Effector CD8-positive, alpha-beta T cell (primary cell): ENCODE results near the gene VDAC1.
"Not testable (repeated sequence)": the region's sequence is repeated elsewhere in the genome, so short reads cannot be mapped to it uniquely, and the experiment has no call there.

ENCODE experiments used
- DNase-seq: peaks from one replicate; lab custom pipeline; 2025; lab: John Stamatoyannopoulos, UW

The VDAC1 gene

DNA sequence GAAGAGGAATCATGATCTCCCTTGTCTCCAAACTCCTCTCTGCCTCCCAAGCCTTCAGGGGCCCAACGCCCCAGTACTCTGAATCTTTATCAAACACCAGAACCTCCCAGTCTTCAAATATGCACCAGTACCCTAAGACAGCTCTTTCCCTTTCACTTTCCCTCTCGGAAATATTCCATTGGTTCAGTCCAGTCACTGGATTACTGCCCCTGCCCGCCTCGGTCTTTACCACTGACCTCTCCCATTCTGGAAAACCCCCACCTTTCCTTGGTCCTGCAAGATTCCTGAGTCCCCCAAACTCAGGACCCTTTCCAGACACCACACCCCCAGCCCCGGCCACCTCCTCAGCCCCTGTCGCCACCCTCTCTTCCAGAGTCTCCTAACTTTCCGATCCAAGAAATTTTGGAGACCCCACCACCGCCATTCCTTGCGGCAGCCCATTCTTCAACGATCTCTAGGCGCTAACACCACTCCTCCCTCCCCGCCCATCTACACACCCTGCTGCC, 37.0 kb downstream of the VDAC1 start:
- DNase-seq, result no peak

- DNase-seq, result no peak
These were observed 37.7 kb downstream of the VDAC1 start for GRCh38 chr5:133967124-133967523.

GRCh38 chr5:133966090-133966489, 38.7 kb downstream of the VDAC1 start:
- no peak for DNase-seq

- no peak for DNase-seq
These were observed 41.2 kb downstream of the VDAC1 start for GRCh38 chr5:133963493-133964128.

DNA sequence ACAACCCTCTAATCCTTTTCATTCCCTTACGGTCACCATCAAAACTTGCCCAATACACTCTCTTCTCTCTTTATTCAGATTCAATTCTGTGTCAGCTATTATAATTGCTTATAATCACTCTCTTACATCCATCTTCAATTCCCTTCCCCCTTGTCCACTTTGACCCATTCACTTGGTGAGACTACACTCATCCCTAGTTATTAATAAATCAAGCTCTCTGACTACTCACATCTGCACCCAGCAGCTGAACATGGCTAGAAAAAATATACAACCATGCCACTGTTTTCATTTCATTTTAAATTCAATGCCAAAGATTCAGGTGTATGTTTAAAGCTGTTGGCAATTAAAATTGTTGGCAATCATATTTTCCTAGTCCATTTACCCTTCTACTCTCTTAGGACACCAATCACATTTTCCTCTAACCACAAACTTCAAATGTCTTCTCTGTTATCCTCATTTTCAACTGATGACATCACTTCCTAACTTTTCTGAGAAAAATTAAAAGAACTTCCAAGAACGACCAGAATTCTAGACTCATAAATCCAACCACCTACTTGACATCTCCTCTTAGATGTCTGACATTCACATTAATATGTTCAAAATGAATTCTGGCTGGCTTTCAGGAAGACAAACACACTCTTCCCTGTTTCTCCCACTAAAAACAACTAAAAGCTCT, 41.8 kb downstream of the VDAC1 start:
- DNase-seq, result no peak

DNA sequence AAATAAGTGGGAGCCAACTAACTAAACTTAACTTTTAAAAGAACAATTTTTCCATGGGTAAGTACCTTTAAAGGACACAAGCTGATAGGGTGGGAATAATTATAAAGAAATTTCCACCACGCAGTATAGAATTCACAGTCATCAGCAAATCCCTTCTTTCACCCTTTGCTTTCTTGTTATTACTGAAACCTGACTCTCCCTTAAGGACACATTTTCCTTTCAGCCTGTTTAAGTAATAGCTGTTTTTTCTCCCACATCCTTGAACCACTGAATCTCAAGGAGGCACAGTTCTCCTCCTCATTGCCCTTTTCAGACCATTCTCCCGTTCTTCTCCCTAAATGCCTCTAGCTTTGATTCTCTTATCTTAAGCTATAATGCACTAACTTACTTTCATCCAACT, 42.6 kb downstream of the VDAC1 start:
- no peak for DNase-seq

- no peak for DNase-seq
These were observed 45.1 kb downstream of the VDAC1 start for GRCh38 chr5:133959643-133960042.

GRCh38 chr5:133957591-133957990, 47.2 kb downstream of the VDAC1 start:
- DNase-seq, result no peak

DNA sequence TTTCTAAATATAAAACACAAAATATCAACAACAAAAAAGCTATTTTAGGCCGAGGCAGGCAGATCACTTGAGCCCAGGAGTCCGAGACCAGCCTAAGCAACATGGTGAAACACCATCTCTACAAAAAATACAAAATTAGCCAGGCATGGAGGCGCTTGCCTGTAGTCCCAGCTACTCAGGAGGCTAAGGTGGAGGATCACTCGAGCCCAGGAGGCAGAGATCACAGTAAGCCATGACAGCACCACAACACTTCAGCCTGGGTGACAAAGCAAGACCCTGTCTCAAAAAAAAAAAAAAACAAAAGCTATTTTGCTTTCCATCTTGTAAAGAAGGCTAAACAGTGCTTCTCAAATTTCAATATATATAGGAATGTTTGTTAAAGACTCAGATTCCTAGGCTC, 47.7 kb downstream of the VDAC1 start:
- no peak for DNase-seq

DNA sequence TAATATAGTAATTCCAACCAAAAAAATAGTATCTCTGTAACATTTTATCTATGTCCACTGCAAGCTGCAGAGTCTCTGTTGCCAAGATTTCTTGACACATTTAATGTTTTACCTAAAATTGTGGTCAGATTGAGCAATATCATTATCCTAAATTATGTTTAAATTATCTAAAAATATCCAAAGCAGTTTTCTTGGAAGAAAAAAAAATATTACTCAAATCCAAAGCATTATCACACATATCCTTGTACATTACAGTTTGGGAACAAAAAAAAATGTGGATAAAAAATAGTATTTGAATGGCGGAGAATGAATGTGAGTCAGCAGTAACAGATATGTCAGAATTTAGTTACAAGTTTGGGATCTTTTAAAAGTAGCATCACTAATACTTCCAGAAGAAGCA, 48.6 kb downstream of the VDAC1 start:
- not testable (repeated sequence) for DNase-seq

GRCh38 chr5:133953568-133954145, 51.1 kb downstream of the VDAC1 start:
- no peak for DNase-seq

DNA sequence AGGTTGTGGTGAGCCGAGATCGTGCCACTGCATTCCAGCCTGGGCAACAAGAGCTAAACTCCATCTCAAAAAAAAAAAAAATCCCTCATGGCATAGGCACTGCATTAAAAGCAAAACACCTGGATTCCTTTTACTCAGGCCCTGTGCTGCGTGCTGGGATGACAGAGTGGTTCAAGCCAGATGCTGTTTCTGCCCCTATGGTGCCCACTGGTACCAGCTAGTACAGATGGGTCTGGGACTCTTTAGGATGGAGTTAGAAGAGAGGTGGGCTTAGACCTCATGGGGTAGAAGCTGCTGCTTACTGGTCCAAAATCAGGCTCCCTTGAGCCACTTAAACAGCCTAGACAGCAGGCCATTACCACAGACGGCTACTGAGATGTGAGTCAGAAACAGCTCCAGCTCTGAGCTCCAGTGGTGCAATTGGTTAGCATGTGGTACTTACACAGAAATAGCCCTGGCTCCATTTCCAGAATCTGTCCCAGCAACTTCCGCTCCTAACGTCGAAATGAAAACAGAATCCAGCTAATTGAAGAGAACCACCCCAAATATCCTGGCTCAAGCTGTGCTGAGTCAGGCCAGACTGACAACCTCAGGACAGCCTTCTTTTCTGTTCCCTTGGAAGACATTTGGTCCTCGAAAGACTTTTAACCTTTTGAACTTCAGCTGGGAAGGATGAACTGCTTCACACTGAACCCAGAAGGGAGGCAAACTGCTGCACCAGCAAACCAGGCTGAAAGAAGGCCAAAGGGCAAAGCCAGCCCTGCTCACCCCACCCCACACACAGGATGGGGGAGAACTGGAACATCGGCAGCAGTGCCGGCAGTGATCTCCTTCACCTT, 51.8 kb downstream of the VDAC1 start:
- DNase-seq, result no peak

DNA sequence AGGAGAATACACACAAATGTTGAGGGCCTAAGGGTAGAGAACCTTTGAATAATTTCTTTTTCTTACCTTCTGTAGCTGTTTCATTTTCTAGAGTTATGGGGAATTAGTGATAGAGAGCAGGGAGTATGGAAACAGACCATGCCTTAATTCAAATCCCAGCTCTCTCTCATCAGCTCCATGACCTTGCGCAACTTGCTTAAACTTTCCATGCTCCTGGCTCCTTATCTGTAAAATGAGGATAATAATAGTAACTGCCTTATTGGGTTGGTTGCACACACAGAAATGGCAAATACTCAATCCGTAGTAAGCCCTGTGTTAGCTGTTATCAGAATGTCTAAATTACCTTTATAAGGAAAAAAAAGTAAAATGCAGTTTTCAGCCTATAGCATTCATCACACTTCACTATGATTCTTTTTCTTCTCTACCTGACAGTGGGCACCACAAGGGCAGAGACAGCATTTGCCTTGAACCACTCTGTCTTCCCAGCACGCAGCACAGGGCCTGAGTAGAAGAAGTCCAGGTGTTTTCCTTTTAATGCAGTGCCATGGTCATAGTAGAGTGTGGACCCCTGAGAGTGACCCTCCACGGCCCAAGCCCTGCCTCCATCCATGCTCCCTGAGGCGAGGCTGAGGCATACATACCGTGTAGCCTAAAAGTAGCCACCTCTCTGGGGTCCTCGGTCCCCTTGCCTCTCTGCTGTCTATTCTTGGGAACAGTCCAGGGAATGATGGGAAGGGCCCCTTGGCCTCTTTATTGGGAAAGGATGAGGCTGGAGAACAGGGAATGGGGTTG, 53.8 kb downstream of the VDAC1 start:
- no peak for DNase-seq

DNA sequence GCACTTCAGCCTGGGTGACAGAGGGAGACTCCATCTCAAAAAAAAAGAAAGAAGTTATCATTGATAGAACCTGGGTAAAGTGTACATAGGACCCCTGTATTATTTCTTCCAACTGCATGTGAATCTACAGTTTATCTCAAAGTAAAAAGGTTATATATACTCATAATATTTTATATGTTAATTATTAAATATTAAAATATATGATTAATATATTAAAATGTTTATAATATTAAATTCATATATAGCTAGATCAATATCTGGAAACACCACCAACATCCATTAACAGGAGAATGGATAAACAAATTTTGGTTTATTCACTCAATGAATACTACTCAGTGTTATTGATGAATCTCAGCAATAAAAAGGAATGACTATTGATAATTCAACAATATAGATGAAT, 56.1 kb downstream of the VDAC1 start:
- DNase-seq, result no peak

DNA sequence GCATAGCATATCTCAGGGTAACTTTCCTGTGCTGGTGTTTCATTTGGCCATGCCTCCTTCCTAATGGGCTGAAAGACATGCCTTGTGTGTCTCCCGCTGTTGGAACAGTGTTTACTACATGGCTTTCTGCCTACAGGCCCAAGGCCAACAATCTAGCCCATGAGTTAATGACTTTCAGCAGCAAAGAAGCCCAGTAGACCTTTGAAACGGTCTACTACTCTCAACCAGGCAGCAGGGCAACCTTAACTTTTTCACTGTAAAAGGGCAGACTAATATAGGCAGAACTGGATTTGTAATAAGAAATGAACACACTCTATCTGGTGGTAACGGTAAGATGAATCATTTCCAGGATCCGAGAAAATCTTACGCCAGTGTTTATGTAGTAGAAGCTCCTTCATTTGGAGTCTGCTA, 57.3 kb downstream of the VDAC1 start:
- DNase-seq, result no peak

DNA sequence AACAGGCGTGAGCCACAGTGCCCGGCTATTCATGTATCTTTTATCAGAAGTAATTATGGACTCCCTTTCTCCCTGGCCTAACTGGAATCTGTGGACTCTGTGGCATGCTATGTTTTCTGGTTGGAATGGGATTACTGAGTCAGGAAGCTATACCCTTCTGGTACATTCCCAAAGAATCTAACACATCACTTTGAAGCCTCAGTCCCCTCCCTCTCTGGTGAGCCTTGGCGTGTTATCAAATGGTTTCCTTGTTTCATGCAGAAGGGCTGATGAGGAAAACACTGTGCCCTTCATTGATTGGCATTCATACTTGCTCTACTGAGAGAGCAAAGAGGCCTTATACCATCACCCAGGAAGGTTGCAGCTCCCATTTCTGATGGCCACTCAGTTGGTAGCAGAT, 59.2 kb downstream of the VDAC1 start:
- DNase-seq, result no peak

DNA sequence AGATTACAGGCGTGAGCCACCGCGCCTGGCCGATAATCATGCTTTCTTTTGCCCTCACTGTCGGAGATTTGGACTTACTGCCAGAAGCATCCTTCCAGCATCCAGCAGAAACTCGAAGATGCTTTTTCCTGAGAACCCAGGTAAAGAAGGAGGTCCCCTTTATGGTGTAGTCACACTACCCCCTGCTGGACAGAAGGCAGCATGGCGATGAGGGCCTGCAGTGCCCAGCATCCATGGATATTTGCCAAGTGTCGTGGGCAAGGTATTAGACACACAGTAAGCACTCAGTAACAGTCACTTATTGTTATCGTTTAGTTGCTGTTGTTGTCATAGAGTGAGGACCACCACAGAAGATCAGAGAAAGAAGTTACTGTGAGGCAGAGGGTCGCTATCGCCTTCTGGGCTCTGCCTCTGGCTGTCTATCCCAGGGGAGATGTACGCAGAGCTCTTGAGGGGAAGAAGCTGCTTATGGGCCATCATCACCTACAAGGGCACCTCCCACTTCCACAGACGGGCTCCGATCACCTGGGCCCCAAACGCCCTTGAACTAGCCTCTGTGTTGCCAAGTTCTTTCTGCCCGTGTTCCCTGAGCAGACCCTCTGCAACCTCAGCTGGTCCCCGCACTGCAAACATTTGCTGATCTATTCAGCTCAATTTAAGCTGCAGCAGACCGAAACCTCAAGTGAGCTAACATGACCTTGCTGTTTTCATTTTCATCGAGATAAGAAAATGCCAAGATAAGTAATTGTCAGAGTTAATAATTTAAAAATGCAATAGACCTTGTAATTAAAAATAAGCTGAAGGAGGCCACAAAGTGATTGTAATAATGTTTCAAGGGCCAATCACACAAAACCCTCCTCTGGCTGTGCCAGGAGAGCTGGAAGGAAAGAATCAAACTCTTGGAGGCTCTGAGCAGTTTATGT, 60.3 kb downstream of the VDAC1 start:
- no peak for DNase-seq

DNA sequence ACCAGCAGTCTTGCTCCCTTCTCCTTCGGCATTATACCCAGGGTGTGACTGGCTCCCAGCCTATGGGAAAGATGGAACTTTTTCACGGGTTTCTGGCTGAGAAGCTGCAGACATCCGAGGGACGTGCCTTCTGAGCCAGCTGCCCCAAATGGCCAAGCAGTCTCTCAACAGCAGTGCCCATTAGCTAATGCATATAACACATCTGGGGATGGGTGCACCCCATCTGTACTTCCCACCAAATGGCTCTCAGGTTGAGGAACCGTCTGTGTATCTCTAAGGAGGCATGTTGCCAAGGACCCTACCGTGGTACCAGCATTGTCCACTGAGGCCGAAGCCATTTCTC, 61.3 kb downstream of the VDAC1 start:
- DNase-seq, result no peak

DNA sequence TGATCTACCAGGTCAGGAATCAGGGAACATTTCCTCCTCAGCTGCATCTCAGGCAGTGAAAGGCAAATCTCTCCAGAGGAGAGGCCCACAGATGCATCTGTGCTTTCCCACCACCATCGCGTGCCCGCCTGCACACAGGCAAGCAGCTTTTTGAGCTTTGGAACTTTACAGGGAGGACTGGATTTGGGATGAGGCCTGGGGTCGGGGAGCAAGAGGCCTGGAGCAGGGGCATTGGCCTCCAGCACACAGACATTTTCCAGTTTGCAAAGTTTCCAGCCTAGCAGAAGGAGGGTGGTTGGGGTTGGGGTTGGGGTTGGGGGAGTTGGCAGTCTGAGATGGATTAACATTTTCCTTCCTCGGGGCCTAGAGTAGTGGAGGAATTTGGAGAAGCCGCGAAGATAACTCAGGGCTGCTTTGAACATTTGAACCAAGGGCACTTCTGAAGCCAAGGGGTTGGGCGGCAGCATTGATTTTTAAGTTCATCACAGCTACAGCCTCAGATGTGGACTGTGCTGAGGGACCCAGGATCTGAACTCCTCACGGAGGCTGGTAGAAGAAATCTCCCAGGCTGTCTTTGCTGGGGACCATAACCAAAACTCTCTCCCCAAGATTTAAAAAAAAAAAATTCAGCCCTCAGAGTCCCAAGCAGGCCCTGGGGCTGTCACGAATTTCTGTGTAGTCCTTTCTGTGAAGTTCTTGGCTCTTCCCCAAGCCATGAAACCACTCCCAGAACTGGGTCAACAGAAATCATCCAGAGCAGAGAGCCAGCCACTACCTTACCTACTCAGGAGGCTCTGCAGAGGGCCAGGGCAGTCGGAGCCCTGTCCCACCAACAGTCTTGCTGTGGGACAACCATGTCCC, 61.9 kb downstream of the VDAC1 start:
- DNase-seq, result no peak
